HG03103 (cell line): ENCODE data around the gene CNOT4.

ENCODE experiments used
- ATAC-seq: cut with Tn5 transposase; IDR thresholded peaks from one replicate; pipeline ENCODE4 v1.9.1; 2021; ENCODE audit warnings: low read depth; ENCODE audit not compliant: unreplicated experiment

CNOT4 gene, protein sequence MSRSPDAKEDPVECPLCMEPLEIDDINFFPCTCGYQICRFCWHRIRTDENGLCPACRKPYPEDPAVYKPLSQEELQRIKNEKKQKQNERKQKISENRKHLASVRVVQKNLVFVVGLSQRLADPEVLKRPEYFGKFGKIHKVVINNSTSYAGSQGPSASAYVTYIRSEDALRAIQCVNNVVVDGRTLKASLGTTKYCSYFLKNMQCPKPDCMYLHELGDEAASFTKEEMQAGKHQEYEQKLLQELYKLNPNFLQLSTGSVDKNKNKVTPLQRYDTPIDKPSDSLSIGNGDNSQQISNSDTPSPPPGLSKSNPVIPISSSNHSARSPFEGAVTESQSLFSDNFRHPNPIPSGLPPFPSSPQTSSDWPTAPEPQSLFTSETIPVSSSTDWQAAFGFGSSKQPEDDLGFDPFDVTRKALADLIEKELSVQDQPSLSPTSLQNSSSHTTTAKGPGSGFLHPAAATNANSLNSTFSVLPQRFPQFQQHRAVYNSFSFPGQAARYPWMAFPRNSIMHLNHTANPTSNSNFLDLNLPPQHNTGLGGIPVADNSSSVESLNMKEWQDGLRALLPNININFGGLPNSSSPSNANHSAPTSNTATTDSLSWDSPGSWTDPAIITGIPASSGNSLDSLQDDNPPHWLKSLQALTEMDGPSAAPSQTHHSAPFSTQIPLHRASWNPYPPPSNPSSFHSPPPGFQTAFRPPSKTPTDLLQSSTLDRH

DNA sequence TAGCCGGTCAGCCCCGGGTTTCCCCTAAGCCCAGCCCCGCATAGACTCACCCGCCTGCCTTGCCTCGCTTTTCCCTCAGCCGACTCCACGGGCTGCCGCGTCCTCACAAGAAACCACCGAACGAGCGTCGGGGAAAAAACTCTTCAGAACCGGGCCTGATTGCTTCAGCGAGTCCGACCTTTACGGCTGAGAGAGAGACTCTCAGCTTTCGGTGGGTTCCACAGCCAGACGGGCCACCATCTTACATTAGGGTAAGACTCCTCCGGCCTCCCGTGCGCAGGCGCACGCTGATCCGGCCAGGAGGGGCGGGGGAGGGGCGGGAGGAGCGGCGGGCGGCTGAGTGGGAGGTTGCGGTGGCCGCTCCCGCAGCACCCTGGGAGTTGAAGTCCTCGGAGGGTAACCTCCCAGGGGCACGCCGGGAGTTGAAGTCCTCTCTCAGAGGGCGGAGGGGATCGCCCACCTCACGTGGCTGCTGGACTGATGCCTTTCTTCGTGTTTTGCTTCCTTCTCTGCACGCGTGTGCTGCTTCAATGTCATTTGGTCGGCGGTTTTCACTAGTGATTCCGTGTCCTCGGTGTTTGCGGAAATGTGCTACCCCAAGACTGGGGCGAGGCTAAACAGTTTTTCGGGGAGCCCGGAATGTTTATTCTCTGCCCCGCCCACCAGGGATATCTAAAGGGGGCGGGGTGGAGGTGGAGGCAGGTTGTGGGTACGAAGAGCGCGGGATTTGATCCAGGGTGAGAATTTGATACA is at the start of gene CNOT4:
TSS of gene CNOT4 (minus strand) at position 264 of the 753 bp plus-strand sequence. CDS start 71,771 bp downstream, outside the sequence.
- ATAC-seq: peak; percentile 95

GRCh38 chr7:135558881-135559280 is 49.0 kb upstream of the CNOT4 start:
- ATAC-seq: no peak

DNA sequence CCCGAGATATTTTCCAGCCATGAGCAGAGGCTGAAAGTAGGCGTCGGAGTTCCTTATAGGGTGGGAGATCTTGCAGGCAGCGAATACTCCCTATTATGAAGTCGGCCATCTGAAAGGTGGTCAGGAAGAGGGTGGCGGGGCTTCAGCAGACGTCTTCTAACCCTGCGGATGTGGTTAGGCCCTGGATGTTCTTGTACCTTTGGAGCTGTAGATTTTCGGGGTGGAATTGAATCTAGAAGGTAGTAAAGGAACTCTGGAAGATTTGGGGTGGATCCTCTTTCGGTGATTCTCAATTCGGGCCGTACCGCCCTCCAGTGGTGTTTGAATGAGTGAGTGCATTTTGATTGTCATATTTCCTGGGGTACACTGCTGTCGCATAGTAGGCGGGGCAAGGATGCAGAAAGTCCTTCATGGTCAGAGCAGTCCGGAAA is 48.5 kb upstream of the CNOT4 start:
- peak; percentile 71 for ATAC-seq

- ATAC-seq: peak; percentile 59
Observed at GRCh38 chr7:135557455-135558336, 47.8 kb upstream of the CNOT4 start, which contains the start of gene NUP205. TSS of gene NUP205 (plus strand) at chr7:135557917. CDS start at chr7:135557945, 28 bp downstream.

DNA sequence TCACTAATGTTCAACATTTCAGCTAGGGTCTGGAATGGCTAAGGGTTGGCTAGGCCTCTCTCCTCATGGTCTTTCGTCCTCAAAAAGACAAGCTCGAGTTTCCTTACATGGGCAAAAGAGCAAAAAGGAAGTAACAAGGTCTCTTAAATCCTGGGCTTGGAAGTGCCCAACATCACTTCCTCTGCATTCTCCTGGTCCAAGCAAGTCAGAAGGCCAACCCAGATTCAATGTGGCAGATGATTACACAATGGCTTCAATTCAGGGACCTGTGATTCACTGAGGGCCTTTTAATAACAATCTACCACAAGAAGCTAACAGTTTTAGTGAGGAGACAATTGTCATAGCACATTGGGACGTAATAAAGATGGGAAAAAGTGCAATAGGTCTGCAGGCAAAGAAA is 43.4 kb upstream of the CNOT4 start:
- ATAC-seq: no peak

DNA sequence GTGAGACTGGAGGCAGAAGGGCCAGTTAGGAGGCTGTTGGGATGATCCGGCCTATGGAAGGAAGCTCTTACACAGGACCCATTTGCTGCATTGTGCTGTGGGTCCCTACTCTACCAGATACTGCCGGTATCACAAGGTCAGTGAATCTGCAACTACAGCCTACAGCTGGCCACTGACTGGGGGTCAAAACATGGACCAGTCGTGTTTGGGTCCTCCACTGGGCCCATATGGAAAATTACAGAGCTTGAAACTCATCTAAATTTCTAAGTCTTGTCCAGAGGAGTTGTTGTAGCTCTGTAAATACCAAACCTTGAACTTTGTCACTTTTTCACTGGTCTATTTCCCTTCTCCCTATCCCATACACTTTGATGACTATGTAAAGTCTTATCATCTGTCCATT is 42.2 kb upstream of the CNOT4 start:
- ATAC-seq: no peak

GRCh38 chr7:135550196-135550595 is 40.3 kb upstream of the CNOT4 start:
- no peak for ATAC-seq

GRCh38 chr7:135541029-135541428 is 31.1 kb upstream of the CNOT4 start:
- ATAC-seq: no peak

DNA sequence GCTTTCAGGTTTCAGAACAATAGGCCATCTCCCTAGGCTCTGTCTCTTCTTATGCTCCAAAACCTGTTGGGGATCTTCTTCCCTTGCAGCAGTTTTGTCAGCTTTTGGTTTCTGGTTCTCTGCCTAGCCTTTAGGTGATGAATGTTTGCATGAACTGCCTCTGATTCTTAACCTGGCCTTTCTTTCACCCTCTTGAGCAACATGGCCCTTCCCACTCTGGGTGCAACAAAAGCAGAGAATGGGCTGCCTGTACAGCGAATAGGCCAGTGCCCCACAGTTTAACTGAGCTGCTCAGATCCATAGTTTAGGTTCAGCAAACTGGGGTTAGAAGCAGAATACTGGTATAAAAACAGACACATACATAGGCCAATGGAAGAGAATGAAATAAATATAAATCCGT is 29.7 kb upstream of the CNOT4 start:
- no peak for ATAC-seq

DNA sequence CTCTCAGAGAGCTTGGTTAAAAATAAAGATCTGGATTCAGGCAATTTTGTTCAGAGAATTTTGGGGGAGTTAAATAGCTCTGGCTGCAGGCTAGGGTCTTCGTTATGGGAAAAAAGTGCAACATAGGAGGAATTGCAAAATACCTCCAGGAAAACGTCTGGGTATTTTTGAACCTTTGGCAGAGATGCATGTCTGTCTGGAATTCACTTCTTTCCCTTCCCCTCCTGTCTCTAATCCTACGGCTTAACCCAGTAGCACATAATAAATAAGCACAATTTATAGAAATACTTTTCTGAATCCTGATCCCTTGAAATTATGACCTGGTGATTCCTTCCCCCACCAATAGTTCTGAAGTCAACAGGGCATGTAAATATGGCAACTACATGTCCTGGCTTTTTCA is 28.5 kb upstream of the CNOT4 start:
- ATAC-seq: no peak

DNA sequence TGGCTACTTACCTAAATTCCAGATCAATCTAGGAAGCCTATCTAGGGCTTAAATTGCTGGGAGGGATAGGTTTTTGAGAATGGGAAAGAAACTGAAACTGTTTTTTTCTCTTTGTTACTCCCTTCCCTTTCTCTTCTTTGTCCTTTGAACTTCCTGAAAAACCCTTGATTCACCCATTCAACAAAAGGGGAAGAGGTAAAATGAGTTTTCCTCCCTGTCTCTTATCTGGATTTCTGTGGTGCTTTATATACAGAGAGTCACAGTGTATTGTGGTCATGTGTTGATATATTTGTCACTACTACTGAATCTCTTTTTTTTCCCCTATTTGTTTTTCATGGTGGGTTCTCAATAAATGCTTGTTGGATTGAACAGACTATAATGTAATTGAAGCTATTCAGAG is 28.0 kb upstream of the CNOT4 start:
- ATAC-seq: no peak

DNA sequence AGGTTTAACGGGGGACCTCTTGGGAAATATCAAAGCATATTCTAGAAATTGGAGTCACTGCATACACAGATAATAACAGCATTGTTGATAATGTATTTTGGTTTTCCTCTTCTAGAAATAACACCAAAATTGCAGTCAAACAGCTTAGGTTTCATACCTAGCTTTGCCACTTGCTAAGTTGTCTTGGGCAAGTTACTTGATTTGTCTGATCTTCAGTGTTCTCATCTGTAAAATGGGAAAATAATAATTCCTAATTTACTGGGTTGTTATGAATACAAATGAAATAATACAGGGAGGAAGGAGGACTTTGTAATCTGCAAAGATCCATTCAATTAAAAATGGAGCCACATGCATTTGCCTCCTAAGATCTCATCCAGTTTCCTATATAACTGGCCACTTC is 27.6 kb upstream of the CNOT4 start:
- no peak for ATAC-seq

GRCh38 chr7:135536150-135536549 is 26.2 kb upstream of the CNOT4 start:
- ATAC-seq: no peak

- ATAC-seq: no peak
Observed at GRCh38 chr7:135527025-135527424, 17.1 kb upstream of the CNOT4 start.

DNA sequence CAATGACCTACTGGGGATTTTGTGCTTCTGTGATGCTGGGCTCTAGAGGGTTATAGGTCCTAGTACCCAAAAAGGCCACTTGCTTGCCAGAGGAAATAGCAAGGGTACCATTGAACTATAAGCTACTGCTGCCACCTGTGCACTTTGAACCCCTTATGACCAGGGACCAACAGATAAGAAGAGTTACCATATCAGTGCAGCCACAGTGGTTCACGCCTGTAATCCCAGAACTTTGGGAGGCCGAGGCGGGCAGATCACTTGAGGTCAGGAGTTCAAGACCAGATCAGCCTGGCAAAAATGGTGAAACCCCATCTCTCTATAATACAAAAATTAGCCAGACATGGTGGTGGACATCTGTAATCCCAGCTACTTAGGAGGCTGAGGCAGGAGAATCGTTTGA is 15.5 kb upstream of the CNOT4 start:
- ATAC-seq: no peak

- no peak for ATAC-seq
Observed at GRCh38 chr7:135523146-135523545, 13.2 kb upstream of the CNOT4 start.

DNA sequence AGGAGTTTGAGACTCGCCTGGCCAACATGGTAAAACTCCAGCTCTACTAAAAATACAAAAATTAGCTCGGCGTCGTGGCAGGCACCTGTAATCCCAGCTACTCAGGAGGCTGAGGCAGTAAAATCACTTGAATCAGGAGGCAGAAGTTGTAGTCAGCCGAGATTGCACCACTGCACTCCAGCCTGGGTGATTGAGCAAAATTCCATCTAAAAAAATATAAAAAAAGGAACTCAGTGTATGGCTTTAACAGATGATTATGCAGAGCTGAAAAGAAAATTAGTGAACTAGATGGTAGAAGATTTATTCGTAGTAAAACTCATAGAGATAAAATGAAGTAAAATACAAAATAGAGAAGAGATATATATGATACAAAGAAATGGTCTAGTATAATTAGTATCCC is 12.6 kb upstream of the CNOT4 start:
- ATAC-seq: no peak

- ATAC-seq: no peak
Observed at GRCh38 chr7:135519871-135520270, 10.0 kb upstream of the CNOT4 start.

DNA sequence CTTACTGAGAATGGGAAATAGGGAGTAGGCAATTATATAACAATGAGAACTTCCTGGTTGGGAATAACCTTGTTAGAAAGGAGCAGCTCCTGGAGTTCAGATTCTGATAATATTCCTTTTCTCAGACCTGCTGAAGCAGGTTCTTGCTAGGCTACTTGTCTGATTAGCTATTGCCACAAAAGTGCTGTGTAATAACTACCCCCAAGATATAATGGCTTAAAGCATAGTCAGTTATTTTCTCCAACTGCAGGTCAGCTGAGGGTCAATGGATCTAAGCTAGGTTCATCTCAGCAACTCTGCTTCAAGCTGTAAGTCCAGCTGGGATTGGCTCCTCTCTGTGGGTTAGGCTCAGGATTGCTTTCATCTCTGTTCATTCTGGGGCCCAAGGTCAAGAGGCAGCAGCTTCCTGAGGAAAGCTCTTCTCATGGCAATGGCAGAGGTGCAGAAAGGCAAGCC is 9.4 kb upstream of the CNOT4 start:
- no peak for ATAC-seq

DNA sequence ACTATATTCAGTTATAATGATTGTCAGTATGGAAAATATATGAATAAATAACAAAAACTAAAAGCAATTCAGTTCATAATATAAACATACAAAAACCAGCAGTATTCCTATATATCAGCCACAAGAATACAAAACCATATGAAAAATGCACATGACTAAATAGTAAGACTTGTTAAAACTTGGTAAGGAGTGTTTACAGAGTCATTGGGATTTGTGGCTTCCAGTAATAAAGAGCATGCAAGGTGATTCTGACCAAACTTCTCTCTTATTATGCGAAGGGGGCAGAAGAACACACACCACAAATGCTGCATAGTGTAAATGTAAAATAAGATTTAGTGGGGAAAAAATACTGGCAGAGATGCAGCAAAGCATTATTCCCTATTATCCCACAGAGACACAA is 8.8 kb upstream of the CNOT4 start:
- ATAC-seq: no peak
